OCI-LY1 (cell line): Measurements from ENCODE around the gene TTC28.

Source experiments
- EZH2 ChIP-seq: fragments of 200-600 bp; sonication (generic), shearing (Covaris generic); IDR thresholded peaks from 2 replicates; pipeline ENCODE4 v1.8.0; 2017; ENCODE audit warnings: borderline replicate concordance, mixed run types, mild to moderate bottlenecking, antibody characterized with exemption, low read length, moderate library complexity, mixed read lengths
- TF ChIP-seq, protein P1 (sequence below): fragments of 200-600 bp; sonication (generic), shearing (Covaris generic); IDR thresholded peaks from 2 replicates; pipeline ENCODE4 v1.5.1; 2017; ENCODE audit warnings: mild to moderate bottlenecking, antibody characterized with exemption, low read length, moderate library complexity, mixed read lengths

GRCh38 chr22:28068826-28069225 is 610.8 kb downstream of the TTC28 start:
- TF ChIP-seq, protein P1, sequence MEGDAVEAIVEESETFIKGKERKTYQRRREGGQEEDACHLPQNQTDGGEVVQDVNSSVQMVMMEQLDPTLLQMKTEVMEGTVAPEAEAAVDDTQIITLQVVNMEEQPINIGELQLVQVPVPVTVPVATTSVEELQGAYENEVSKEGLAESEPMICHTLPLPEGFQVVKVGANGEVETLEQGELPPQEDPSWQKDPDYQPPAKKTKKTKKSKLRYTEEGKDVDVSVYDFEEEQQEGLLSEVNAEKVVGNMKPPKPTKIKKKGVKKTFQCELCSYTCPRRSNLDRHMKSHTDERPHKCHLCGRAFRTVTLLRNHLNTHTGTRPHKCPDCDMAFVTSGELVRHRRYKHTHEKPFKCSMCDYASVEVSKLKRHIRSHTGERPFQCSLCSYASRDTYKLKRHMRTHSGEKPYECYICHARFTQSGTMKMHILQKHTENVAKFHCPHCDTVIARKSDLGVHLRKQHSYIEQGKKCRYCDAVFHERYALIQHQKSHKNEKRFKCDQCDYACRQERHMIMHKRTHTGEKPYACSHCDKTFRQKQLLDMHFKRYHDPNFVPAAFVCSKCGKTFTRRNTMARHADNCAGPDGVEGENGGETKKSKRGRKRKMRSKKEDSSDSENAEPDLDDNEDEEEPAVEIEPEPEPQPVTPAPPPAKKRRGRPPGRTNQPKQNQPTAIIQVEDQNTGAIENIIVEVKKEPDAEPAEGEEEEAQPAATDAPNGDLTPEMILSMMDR = no peak
- no peak for TF ChIP-seq EZH2
